ENCODE data around the gene C12orf75.
"Not testable (repeated sequence)": the region's sequence is repeated elsewhere in the genome, so short reads cannot be mapped to it uniquely, and the experiment has no call there.

C12orf75 gene

GRCh38 chr12:105378911-105379310 lies 48.4 kb downstream of the C12orf75 start:
- no peak for DNase-seq (ENCODE audit: low read depth)

- DNase-seq (ENCODE audit: low read depth): no peak
Measured at GRCh38 chr12:105382771-105383622, 52.5 kb downstream of the C12orf75 start.

- no peak for DNase-seq (ENCODE audit: low read depth)
Measured at GRCh38 chr12:105384220-105384619, 53.7 kb downstream of the C12orf75 start.

DNA sequence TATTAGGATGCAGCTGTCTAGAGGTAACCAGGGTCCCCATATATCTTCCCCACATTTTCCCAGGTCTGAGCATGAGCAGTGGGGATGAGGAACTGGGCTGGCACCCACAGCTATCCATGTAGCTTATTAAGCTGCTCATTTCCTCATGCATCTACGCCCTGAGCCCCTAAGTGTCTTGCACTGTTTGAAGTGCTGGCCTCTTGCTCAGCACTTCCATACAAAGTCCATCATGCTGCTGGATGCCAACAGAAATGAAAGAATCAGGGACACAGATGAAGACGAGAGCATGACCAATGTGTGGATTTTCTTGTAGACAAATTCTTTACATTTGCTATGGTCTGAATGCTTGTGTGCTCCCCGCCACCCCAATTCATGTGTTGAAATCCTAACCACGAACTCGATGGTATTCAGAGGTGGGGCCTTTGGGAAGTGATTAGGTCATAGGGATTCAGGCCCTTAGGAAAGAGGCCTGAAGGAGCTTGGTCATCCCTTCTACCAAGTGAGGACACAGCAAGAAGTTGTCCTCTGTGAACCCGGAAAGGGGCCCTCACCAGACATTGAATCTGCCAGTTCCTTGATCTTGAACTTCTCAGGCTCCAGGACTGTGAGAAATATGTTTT lies 54.5 kb downstream of the C12orf75 start:
- DNase-seq (ENCODE audit: low read depth): no peak

DNA sequence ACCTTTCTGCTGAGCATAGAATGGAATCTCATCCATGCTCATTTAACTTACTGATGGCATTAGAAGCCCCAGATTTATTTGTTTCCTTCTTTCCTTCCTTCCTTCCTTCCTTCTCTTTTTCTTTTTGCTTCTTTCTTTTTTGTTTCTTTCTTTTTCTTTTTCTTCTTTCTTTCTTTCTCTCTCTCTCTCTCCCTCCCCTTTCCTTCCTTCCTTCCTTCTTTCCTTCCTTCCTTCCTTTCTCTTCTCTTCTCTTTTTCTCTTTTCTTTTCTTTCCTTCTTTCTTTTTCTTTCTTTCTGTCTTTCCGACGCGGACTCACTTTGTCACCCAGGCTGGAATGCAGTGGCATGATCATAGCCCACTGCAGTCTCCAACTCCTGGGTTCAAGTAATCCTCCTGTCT lies 55.9 kb downstream of the C12orf75 start:
- no peak for DNase-seq (ENCODE audit: low read depth)

DNA sequence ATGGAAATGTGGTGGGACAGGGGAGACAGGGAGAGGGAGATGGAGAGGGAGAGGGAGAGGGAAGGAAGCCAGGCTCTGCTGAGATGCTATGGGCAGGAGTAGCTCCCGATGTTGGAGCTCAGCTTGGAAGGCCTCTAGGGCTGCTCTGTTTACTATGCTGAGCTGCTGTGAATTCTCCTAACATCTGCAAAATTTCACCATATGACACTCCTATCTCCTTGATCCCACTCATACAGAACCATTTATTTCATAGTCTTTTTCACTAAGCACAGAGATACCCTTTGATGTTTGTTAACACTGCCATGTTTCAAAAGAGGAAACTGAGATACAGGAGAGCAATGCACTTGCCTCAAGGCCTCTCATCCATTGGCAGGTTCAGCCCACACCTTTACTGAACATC lies 60.7 kb downstream of the C12orf75 start:
- no peak for DNase-seq (ENCODE audit: low read depth)

DNA sequence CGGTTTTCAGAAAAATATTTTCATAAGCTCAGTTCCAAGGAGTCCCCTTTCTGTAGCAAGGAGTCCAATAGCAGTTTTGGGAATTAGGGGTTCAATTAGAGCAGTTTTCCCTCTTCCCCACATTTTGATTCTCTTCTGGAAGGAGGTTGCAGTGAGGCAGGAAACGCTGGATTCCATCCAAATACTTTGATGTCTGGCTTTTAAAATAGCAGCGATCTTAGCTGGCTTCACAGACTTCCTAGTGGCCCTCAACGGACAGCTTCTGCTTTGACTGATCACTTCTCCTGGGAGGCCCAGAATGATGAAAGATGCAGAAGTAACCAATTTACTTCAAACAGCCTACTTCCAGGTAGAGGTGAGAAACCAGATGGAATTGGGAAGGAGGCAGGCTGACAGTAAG lies 63.1 kb downstream of the C12orf75 start:
- no peak for DNase-seq (ENCODE audit: low read depth)

- DNase-seq (ENCODE audit: low read depth): no peak
Measured at GRCh38 chr12:105396024-105396423, 65.5 kb downstream of the C12orf75 start.

DNA sequence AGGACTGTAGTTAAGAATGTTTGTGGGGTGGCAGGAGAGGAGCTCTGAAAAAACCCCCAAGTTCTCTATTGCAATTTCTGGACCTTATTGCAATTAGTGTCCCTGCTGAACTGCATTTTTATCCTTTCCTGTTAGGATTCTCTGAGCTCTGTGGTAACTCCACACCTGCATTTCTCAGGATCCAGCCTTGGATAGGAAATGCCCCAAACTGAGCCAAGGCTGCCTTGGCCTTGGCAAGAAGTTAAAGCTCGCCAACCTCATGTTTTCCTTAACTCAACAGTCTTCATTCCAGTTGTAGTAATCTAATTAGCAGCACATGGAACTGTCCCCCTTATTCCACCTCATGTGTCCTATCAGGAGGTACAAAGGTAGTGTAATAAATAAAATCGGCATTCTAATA lies 66.5 kb downstream of the C12orf75 start:
- no peak for DNase-seq (ENCODE audit: low read depth)

DNA sequence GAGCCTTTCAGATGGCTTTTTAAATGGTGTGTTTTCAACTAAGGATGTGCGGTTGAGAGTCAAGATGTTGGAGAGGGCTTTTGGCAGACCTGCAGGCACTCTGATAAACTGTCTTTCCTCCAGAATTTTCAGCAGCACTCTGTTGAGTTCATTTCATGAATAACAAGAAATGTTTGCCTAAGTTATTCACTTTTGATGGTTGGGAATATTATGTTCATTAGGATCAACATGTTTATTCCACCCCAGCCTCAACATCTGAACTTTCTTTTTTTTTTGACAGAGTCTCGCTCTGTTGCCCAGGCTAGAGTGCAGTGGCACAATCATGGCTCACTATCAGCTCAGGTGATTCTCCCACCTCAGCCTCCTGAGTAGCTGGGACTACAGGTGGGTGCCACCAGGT lies 68.4 kb downstream of the C12orf75 start:
- DNase-seq (ENCODE audit: low read depth): no peak

DNA sequence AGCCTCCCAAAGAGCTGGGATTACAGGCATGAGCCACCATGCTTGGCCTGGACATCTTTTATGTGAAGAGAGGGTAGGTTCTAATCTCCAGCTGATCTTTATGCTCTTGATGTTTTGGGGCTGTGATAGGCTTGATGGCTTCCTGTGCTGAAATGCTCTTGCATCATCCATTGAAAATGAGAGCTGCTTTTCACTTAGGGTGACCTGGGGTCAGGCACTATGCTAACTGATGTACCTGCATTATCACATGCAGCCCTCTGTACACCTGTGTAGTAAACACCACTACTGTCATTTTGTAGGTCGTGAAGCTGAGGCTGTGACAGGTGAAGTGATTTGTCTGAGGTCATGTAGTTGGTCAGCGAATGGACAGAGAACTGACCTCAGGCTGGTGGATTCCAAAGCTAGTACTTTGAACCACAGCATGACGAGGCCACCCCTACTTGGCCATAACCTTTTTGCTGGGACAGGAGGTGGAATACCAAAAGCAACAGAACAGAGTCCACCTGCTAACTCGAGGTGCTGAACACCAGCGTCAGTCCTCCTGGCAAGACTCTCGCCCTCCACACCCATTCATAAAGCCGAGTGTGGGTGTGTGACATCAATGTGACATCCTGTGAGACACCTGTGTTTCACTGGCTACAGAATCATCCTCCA lies 69.1 kb downstream of the C12orf75 start:
- DNase-seq (ENCODE audit: low read depth): no peak

DNA sequence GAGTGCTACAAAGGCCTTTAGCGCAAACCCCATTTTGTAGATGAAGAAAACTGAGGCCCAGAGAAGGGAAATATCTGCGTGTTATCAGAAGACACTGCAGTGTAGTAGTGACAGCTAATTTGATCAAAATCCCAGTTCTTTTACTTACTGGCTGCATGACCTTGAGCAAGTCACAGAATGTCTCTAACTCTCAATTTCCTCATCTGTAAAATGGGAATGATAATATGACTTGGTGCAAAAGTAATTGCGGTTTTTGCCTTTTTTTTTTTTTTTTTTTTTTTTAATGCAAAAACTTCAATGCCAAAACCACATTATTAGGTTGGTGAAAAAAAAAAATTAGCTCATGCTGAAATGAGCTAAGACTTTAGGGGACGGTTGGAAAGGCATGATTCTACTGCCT lies 69.7 kb downstream of the C12orf75 start:
- no peak for DNase-seq (ENCODE audit: low read depth)

GRCh38 chr12:105401198-105401597 lies 70.7 kb downstream of the C12orf75 start:
- DNase-seq (ENCODE audit: low read depth): no peak

DNA sequence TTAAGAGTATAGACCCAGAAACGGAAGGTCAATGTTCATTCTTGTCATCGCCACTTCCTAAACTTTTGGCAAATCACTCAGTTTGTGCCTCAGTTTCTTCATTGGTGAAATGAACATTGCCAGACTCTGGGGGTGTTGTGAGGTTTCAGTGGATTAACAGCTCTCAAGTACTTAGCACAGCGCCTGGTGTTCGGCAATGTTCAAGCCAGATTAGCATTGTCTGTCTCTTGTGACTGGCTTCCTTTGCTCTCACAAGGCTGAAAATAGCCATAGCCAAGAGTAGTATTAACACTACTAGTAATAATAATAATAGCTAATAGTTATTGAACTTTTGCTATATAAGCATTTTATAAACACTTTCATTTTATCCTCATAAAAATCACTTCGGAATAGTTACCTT lies 71.9 kb downstream of the C12orf75 start:
- no peak for DNase-seq (ENCODE audit: low read depth)

GRCh38 chr12:105403095-105403494 lies 72.6 kb downstream of the C12orf75 start:
- DNase-seq (ENCODE audit: low read depth): no peak

DNA sequence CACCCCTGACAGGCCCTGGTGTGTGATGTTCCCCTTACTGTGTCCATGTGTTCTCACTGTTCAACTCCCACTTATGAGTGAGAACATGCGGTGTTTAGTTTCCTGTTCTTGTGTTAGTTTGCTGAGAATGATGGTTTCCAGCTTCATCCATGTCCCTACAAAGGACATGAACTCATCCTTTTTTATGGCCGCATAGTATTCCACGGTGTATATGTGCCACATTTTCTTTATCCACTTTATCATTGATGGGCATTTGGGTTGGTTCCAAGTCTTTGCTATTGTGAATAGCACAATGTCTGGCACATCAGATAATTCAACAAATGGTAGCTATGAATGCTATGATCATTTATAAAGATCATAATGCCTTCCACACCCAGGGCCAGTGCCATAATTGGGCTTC lies 73.6 kb downstream of the C12orf75 start:
- not testable (repeated sequence) for DNase-seq (ENCODE audit: low read depth)

DNA sequence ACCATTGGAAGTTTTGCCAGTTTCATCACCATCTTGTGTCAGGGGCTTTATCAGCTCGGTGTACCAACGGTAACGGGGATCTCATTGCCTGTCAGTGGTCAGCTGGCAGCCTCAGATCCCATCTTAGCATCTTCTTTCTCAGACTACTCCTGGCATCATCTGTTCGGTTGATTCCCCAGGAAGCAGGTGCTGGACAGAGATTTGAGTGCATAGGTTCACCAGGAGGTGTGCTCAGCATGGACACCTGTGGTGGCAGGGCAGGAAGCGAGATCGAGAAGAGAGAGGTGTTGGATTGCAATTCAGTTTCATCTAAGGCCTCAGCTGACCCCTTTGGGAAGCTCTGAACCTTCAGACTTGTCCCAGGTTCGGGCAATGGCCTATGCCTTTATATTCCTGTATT lies 76.0 kb downstream of the C12orf75 start:
- no peak for DNase-seq (ENCODE audit: low read depth)

GRCh38 chr12:105409279-105409678 lies 78.8 kb downstream of the C12orf75 start:
- DNase-seq (ENCODE audit: low read depth): no peak

DNA sequence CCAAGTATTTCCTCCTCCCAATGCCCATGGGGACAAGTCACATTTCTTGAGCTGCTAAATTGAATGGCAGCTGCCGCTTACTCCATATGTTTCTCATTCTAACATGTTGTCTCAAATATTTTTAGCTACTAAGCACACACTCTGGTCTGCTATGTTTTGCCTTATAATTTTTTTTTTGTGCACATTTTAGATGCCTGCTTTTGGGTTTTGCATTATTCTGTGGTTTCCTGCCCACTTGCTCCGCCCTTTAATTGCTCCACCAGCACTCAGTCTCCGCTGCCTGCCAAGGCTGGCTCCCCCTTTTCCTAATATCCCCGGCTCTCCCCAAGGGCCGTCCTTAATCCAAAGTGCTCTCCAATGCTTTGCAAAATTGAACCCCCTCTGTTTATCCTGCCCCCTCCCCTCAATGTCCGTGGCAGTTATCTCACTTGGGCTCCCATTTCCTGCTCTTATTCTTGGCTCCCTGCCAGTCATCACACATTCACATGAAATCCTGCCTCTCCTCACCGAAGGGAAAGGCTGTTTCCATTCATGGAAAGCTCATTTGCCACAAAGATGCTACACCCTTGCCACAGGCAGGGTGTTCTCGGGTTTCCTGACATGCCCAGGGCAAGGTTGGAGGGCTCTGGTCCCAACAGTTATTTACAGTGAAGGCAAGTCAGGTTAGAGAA lies 79.4 kb downstream of the C12orf75 start:
- DNase-seq (ENCODE audit: low read depth): no peak

GRCh38 chr12:105413911-105414487 lies 83.5 kb downstream of the C12orf75 start:
- DNase-seq (ENCODE audit: low read depth): no peak

- DNase-seq (ENCODE audit: low read depth): no peak
Measured at GRCh38 chr12:105417732-105418131, 87.2 kb downstream of the C12orf75 start.

DNA sequence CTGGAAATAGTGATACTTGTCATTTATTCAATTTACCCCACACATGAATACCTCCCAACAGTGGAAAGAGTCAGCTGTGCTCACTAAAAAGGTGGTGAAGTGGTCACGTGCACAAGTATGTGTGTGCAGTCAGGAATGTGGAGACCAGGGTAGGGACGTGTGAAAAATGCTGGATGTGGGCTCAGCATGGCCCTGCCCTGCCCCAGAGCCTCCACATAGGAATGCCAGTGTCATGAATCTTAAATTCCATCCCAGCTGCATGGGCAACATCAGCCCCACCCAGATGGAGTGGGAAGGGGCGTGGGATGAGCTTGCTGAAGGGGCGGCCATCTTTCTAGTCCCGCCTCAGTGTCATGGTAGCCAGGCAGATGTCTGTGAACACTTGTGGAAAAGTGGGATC lies 87.7 kb downstream of the C12orf75 start:
- DNase-seq (ENCODE audit: low read depth): no peak
